UCSD-AML1 (cell line): ENCODE data around the gene PDE9A.
"Not testable (repeated sequence)": the region's sequence is repeated elsewhere in the genome, so short reads cannot be mapped to it uniquely, and the experiment has no call there.

Experiments used
- DNase-seq: peaks from one replicate; lab custom pipeline; 2025; ENCODE audit not compliant: unreplicated experiment; lab: John Stamatoyannopoulos, UW

The PDE9A gene

DNA sequence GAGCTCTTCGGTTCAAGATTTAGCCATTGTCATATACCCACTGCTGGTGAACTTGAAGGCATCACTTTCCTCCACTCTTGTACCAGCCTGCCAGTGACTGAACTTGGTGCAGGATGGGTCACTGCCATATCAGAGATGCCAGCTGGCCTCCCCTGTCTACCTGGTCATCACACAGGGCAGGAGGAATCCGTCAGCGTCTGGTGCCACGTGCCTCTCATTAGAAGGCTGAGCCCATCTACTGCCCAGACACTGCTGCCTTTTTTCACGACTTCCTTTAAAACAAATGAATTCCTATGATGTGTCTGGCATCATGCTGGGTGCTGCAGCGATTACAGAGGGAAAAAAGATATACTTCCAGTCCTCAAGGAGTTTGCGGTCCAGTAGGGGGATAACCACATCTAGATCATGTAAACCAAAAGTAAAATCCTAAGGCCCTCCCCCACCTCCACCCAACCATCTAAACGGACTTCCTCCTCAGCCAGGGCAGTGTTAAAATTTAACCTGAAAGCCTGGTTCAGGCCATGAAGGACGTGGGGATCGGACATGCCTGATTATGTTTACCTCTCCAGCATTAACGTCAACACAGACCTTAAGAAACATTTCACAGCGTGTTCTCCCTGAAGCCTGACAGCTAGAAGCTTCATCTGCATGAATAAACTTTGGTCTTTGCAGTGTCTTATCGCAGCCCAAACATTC lies 29.2 kb upstream of the PDE9A start:
- no peak for DNase-seq

DNA sequence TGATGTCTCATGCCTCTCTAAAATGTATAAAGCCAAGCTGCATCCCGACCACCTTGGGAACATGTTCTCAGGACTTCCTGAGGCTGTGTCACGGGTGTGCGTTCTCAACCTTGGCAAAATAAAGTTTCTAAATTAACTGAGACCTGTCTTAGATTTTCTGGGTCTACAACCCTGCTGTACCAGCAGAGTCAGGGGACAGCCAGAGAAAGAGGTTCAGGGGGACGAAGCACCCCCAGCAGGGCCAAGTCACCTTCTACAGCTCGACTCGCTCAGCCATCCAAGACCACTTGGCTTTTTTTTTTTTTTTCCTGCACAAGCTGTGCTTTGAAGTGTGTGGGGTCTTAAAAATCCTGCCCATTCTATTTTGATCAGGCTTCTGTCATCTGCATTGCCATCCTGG lies 28.5 kb upstream of the PDE9A start:
- no peak for DNase-seq

DNA sequence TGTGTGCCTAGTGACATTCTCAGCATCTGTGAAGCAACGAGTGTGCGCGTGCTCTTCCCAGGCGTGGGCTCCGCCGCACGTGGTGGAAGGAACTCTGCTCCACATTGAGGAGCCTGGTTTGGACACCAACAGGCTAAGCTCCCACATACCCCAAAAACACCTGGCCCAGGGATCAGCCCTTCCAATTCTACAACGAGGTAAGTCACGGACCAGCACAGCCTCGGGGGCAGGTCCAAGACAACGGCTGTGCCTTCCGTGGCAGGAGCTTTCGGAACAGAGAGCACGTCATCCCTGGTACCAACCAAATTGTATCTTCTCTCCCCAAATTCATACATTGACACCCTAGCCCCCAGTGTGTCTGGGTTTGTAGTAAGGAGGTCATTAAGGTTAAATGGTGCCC lies 27.2 kb upstream of the PDE9A start:
- DNase-seq = no peak

DNA sequence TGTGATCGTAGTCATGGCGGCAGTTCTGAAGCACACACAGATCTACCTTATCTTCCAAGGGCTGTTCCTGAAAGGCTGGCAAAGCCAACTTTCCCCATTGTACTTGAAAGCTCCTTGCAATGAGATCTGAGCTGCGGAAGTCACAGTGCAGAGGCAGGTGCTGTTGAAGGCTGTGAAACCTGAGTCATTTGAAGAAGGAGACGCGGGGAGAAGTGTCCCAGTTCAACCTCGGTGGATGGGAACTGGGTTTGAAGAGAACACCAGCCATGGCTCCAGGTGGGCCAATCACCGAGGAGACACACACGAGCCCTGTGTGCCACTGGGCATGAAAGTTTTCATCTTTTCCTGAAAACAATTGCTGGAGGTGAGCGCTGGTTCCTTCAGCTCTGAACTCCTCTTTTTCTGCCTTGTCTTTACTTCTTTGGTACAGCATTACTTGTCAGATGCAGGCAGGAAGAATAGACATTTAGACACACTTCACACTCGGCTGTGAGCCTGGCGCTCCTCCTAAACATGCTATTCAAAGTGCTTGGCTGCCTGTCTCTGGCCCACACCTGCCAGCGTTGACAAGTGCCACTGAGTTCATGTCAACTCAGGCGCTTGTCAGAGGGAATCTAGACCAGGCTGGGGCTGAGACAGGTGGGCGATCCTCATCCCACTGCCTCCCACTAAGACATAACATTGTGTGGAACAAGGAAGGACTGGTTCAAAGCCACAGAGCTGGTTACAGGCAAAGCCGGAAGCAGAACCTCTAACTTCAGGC lies 25.7 kb upstream of the PDE9A start:
- DNase-seq = no peak

DNA sequence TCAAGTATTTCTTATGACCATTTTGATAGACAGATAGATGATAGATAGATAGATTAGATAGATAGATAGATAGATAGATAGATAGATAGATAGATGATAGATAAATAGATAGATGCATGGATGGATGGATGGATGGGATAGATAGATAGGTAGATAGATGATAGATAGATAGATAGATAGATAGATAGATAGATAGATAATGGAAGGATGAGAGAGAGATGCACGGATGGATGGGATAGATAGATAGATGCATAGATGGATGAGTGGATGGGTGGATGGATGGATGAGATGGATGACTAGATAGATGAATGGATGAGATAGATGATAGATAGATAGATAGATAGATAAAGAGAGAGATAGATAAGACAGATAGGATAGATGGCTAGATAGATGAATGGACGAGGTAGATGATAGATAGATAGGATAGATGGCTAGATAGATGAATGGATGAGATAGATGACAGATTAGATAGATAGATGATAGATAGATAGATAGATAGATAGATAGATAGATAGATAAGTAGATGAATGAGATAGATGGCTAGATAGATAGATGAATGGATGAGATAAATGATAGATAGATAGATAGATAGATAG lies 24.9 kb upstream of the PDE9A start:
- DNase-seq = not testable (repeated sequence)

DNA sequence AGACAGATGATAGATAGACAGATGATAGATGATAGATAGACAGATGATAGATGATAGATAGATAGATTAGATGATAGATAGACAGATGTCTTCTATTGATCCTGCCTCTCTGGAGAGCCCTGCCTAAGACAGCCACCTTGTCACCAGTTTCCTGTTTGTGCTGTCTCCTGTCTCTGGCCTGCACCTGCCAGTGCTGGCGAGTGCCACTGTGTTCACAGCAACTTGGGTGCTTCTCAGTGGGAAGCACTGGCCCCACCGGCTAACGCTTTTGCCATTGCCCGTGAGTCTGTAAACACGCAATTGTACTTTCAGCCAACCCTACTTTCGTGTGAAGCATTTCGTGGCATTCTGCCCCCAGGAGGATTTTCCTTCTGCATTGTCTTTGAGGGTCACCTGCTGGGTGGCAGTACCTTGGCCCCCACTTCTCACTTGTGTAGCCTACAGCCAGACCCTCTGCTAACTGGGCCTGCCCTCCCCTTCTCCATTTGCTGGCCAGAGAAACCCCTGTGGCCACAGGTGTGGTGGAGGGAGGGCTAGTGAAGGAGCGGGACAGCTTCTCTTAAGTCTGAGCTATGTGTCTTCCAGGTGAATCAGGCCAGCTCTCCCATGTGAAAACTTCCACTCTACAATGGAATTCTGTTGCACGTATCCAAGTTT lies 23.4 kb upstream of the PDE9A start:
- no peak for DNase-seq

DNA sequence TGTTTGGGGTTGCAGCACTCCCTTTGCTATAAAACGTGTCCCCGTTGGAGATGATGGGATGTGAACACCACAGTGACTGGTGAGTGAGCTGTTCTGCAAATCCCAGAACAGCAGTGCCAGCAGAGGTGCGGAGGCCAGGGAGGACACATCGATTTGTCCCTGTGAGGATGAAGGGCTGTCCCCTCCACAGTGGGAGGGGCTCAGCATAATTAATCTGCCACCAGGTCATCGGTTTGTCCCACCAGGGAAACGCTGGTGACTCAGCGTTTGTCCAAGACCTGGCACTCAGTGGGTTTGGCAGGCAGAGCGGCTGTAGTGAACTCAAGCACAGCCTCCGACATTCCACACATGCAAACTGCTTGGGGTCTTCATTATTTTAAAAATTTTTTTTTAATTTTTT lies 22.8 kb upstream of the PDE9A start:
- no peak for DNase-seq

DNA sequence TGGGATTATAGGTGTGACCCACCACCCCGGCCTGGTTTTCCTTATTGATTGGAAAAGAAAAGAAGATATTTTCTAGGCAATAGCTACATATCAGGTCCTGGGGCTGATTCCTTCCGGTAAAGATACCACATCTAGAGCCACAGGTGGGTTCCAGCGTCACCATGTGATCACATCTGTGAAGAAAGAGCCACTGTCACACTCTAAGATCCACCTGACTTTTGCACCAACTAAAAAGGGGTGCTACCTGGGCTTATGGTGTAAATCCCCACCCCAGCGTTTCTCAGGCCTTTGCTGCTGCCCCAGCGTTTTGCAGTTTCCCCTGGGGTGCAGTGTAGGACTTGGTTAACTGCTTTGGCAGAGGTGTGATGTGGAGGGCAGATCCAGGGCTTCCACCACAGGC lies 22.3 kb upstream of the PDE9A start:
- no peak for DNase-seq

DNA sequence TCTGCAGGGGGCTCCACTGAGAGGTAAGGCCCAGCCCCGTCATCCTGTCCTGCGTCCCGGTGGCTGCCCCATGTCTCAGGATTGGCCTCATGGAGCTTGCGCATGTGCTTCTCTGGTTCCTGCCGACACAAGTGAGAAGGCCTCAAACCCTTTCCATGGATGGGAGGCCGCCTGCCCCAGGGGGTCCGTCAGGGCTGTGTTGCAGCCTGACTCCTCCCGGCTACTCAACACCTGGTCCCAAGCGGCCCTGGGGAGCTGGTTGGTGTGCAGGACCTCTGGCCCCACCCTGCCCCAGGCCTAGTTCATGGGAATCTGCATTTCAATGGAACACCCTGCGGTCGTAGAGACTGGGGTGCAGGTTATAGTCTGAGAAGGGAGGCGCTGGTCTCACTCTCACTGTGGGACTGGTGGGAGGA lies 21.1 kb upstream of the PDE9A start:
- DNase-seq = no peak

DNA sequence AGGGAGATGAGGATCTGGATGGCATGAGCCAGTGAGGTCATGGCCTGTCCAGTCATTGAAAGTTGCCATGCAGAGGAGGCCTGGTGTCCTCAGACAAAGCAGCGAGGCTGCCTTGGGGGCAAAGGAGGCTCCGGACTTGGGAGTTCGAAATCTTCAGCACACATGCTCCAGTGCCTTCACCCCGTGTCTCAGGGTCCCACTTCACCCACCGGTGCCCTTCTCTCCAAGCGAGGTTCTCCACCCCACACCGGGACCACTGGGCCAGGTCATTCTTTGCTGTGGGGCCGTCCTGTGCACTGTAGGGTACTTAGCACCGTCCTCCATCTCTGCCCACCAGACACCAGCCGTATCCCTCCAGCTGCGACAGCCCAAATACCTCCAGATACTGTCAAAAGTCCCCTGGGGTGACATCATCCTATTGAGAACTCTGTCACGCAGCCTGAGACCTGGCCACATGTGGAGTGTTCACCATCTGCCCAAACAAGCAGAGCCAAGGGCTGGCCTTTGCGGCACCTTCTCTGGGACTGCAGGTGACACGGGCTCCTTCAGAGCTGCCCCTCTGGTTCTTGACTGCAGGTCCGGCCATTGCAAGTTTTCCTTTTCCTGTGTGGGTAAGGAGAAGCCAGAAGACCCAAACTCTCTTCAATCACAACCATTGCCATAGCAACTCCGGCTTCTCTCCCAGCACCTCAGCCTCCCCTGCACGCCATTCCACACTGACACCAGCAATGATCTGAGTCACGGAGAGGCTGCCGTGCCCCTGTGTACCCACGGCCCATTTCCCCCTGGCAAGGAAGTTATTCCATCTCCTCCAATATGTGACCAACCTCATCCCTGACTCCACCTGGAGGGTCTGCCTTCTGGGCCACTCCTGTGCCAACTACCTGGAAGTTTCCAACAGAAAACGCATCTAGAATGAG lies 20.4 kb upstream of the PDE9A start:
- DNase-seq = no peak

DNA sequence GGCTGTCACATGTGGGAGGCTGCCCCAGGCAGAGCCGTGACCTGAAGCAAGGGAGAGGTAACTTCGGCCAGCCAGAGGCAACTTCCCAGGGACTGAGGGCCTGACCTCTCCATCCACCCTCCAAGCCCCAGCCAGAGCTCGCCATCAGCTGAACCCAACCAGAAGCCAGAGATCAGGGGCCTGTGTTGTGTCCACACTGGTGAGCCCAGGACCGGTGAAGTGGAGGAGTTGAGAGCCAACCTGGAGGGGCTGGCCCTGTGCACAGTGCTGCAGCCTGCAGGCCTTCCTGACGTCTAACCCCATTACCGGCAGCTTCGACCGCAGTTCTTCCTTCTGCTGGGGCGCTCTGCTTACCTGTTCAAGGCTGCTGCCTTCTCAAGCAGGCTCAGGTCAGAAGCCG lies 19.6 kb upstream of the PDE9A start:
- no peak for DNase-seq

DNA sequence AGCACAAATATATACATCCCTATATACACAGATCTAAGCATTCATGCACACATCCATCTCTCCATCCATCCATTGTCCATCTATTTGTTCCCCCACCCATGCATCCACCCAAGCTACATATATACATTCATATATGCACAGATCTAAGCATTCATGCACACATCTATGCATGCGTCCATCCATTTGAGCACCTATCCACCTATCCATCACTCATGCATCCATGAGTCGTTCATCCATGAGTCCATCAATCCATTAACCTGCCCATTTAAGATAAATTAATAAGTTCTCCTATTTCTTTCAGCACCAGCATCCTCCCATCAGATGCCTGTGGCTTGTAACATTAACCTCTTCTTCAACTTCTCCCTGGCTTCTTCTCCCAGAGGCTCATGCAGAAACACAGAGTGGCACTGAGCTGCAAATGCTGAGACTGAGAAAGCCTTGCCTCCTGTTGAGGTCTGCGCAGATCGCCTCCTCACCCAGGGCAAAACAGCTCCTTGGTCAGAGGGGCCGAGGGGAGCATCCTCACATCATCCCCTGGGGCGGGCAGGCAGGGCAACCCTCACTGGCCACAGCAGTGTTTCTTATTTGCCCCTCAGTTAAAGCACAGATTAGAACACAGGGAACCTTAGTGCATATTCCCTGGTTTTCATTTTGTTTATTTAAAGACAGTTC lies 17.4 kb upstream of the PDE9A start:
- no peak for DNase-seq

DNA sequence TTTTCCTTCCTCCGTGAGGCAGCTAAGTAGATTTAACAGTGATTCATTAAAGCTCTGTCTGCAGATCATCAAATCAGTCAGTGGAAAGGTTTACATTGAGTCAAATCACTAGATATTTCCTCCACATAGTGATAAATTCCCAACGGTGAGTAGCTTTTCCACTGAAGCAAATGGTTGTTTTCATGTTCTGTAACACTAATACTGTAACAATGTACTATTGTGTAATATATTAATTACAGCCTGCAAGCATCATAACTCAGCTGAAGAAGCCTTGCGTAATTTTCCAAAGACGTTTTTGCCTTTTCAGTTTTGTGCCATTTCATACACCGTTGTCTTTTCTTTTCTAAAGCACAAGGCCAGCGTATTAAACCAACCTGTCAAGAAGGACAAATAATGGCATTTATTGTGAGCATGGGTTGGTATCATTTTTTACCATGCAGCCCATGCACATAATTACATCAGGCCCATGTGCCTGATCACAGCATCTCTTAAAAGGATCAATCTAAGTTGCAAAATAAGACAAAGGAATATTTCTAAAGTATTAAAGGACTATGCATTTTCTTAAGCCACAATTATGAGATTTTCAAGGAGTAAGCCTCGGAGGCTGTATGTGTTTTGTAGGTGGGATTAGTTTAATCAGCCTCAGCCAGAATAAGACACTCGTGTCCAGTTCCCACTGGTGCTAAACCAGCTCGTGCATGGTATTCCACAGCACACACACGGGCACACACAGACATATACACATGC lies 16.7 kb upstream of the PDE9A start:
- no peak for DNase-seq

DNA sequence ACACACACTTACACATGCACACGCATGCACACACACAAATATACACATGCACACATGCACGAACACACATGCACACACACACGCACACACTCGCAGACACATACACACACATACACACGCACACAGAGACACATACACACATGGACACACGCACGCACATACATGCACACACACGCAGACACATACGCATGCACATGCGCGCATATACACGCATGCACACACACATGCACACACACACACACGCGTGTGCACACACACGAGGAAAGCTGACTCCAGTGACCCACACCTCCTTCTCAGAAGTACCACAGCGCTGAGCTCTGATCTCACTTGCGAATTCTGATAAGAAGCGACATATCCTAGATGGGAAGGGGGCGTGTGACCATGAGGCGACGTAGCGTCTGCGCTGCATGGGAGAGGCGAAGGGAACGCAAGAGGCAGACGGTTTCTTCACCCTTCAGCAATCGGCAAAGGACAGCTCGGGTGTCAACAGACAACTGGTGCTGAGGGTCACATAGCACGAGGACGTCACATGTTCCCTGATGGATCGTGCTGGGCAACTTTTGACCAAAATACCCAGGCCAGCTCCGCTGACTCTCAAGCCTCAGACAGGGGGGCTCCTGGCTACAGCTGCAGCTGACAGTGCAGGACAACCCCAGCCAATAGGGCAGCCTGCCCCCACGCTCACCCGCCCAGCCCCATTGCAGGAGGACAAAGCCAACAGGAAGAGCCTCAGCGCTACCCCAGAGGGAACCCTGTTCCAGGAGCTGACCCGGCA lies 16.0 kb upstream of the PDE9A start:
- no peak for DNase-seq

DNA sequence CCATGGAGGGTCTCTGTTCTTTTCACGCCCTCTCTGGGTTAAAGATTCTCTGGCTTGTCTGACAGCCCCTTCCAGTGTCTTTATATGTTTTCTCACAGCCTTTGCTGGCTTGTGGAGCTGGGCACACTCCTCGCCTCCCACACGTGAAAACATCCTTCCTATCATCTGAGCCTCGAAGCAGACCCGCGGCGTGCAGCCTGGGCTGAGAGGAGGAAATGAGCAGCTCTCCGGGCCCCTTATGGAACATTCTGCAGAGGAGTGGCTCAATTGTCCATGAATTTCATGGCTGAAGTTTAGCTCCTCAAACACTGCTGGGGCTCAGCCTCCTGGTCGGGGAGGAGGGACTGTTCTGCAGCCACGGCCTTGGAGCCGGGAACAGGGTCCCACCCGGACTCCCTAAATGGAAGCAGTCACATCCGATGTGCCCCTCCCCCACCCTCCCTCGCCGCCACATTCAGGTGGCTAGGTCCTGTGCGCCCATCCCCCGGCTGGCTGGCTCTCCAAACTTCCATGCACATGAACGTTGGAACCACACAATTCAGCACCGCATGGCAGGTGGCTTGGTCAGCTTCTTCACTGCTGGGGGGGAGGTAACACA lies 15.1 kb upstream of the PDE9A start:
- DNase-seq = no peak

DNA sequence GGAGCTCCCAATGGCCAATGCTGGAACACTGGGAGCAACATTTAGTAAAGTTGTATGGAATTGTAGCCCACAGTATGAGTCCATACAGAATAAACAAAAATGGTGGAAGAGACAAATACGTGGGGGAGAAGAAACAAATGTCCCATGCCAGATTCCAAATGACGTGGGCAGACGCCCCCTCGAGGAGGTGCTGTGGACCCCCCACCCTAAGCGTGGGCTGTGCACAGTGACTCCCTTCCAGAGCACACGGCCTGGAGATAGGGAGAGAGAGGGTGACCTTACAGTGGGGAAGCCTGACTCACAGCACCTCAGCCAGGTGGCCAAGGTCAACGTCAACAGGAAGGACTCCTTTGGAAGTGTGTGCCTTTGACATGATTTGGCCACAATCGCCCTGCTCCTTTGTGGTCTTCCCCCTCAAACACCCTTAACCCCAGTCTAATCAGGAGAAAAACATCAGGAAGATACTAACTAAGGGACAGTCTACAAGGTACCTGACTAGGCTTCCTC lies 13.7 kb upstream of the PDE9A start:
- no peak for DNase-seq

DNA sequence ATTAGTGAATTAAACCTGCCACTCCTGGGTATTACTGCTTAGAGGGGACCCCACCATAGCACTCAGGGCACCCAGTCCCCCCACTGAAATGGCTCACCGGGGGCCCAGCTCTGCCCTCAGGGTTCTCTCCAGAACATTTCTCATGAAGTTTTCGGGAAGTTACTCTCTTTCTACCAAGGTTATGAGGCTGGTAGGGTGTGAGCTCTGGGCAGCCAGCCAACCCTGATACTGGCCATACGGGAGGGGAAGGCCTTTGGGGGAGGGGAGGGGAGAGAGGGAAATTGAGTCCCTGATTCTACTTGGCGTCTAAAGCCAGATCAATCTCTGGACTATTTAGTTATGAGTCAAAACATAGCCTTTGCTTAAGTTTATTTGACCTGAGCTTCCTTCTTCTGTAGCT lies 12.9 kb upstream of the PDE9A start:
- no peak for DNase-seq
